Adrenal gland (tissue), 12 donors: Measurements from ENCODE around the gene SPATA31D3. TPM values are rescaled to one million over a fixed set of nuclear protein-coding genes. Genes with fewer than 3 reads are reported as not detected.

Experiments used
- DNase-seq, 7 donors: peaks; one replicate each; pipeline ENCODE4 v3.0.0-alpha.2; 2019 to 2020
- H3K27ac ChIP-seq, 5 donors: fragments of 200-600 bp; sonication (generic) in 4 of 5; 1 replicate in 3 of 5; 2 replicates in 2 of 5; pipeline versions ENCODE4 v1.5.1 to v1.8.0; 2016 to 2020; ENCODE audit warnings: mild to moderate bottlenecking in 1 of 5
- H3K27me3 ChIP-seq: fragments of 200-600 bp; 2 replicates; pipeline ENCODE4 v1.8.0; 2021
- H3K36me3 ChIP-seq, 2 donors: fragments of 200-600 bp; replicated peaks in 1 of 2; 1 replicate in 1 of 2; 2 replicates in 1 of 2; pipeline versions ENCODE4 v1.5.1 to v1.8.0; 2018 to 2022
- H3K4me1 ChIP-seq, 2 donors: fragments of 200-600 bp; replicated peaks in 1 of 2; 1 replicate in 1 of 2; 2 replicates in 1 of 2; pipeline versions ENCODE4 v1.5.1 to v1.8.0; 2018 to 2021
- H3K4me3 ChIP-seq, 4 donors: fragments of 200-600 bp; sonication (generic) in 3 of 4; one replicate each; pipeline ENCODE4 v1.5.1; 2016 to 2018
- H3K9me3 ChIP-seq, 3 donors: fragments of 200-600 bp; sonication (generic) in 1 of 3; replicated peaks in 1 of 3; 1 replicate in 2 of 3; 2 replicates in 1 of 3; pipeline versions ENCODE4 v1.5.1 to v1.8.0; 2016 to 2021
- POLR2A ChIP-seq, 2 donors: fragments of 450-650 bp; IDR thresholded peaks; one replicate each; pipeline ENCODE4 v1.6.1; 2017; ENCODE audit warnings: antibody characterized with exemption in 2 of 2, mild to moderate bottlenecking in 2 of 2, moderate library complexity in 1 of 2
- WGBS, 4 donors: extraction: QIAGEN DNeasy Blood & Tissue Kit in 2 of 4; methylation state at CpG; one replicate each; pipeline versions ENCODE4 v1.1.5 to v1.1.7; 2013 to 2017; 5-methylcytosine and 5-hydroxymethylcytosine counted together
- intact Hi-C, 2 donors: fragments of 100-400 bp; cut with DNase I; formaldehyde crosslinking; loops; one replicate each; pipeline versions ENCODE4 v1.14.1 to v1.15.0; 2022 to 2023
- polyA plus RNA-seq, 3 donors: library from polyadenylated mRNA; stranded (reverse); fragments of 200-250 nt in 2 of 3; fragments of 350-450 nt in 1 of 3; fragmentation: Illumina TruSeq in 1 of 3; extraction: RNeasy Lipid Tissue Mini Kit (QIAGEN cat#74804) in 1 of 3; gene quantifications; one replicate each; pipeline ENCODE4 v1.2.3, GENCODE V29; 2013 to 2014
- total RNA-seq, 9 donors: library from RNA; depleted of rRNA in 4 of 9; stranded (reverse); fragments of >200 nt in 4 of 9; fragments of 120-200 nt in 1 of 9; fragmentation: NEBNext Ultra II Directional in 1 of 9; extraction: Animal tissue kit (Norgen Biotek cat#: 25700) in 1 of 9; gene quantifications; one replicate each; pipeline versions ENCODE4 v1.1.0 to v1.2.4, GENCODE V29; 2013 to 2023
- TF ChIP-seq, protein P1 (sequence below), 6 experiments: fragments of 450-650 bp in 4 of 6; fragments of 200-600 bp in 2 of 6; sonication (generic) in 1 of 6; IDR thresholded peaks; 1 replicate in 5 of 6; 2 replicates in 1 of 6; pipeline versions ENCODE4 v1.5.1 to v1.8.0; 2016 to 2021; ENCODE audit warnings: antibody characterized with exemption in 6 of 6, mild to moderate bottlenecking in 2 of 6, moderate library complexity in 1 of 6
- donor health status: healthy with polysubstance abuse.
- donor health status: Bipolar disorder and iron deficiency.
- donor health status: DM: yes; HTN: yes; CAD: no.
- donor health status: DM: no; HTN: no; CAD: no.
- donor health status: DM: no; HTN: no; CAD: no.
- donor health status: DM: yes; HTN: yes; CAD: no.

SPATA31D3 gene
- total and polyA plus RNA-seq, 12 donors = 0.08 TPM; not detected in 11

DNA sequence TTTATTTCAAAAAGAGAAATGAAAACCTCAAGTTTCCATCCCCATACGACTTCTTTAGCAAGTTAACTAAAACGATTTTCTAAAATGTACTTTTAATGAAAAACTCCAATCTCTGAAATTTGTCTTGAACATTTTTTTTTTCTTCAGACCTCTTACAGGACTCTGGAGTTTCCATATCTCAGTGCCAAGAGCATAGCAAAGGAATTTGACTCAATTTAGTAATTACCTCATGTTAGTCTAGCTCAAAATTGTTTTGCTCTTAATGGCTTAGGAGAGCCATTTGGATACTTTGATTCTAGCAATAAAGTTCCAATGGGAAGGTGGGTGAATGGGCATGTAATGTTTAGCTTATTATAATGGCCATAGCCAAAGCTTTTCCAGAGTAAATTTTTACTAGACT is 41.1 kb upstream of the SPATA31D3 start:
- Histone ChIP-seq H3K9me3 (no peaks in the 10 kb centered on the region), H3K27ac (no peak overlapping the region), H3K4me1 (no peaks in the 10 kb centered on the region), H3K27me3 (no peaks in the 10 kb centered on the region), H3K4me3 (no peak overlapping the region), H3K36me3 (no peaks in the 10 kb centered on the region)
- intact Hi-C loops = no loop called here
- no peak for DNase-seq
- 73 to 91% (median 75%) methylated on average over 2 of the region's 2 CpGs for WGBS, 4 donors
- TF ChIP-seq, protein P1, sequence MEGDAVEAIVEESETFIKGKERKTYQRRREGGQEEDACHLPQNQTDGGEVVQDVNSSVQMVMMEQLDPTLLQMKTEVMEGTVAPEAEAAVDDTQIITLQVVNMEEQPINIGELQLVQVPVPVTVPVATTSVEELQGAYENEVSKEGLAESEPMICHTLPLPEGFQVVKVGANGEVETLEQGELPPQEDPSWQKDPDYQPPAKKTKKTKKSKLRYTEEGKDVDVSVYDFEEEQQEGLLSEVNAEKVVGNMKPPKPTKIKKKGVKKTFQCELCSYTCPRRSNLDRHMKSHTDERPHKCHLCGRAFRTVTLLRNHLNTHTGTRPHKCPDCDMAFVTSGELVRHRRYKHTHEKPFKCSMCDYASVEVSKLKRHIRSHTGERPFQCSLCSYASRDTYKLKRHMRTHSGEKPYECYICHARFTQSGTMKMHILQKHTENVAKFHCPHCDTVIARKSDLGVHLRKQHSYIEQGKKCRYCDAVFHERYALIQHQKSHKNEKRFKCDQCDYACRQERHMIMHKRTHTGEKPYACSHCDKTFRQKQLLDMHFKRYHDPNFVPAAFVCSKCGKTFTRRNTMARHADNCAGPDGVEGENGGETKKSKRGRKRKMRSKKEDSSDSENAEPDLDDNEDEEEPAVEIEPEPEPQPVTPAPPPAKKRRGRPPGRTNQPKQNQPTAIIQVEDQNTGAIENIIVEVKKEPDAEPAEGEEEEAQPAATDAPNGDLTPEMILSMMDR (IDR thresholded peaks at IDR 0.05) = no peak
- no peak for TF ChIP-seq POLR2A (IDR thresholded peaks at IDR 0.05)

DNA sequence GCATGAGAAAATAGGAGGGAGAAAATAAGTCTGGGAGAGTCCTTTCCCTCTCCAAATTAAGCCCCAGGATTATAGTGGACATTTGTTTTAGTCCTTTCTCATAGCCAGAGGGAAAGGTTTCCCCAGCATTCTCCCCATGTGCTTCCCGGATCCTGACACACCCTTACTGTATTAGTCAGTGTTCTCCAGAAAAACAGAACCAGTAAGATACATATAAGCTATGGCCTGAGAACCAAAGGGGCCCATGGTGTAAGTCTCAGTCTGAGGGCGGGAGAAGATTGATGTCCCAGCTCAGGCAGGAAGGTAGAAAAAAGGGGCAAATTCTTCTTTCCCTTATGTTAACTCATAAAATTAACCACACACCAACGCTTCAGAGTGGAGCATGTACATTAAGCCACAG is 40.7 kb upstream of the SPATA31D3 start:
- no peak overlapping the region for H3K4me3 ChIP-seq
- 76 to 85% (median 81%) methylated on average over 3 of the region's 3 CpGs for WGBS, 4 donors
- intact Hi-C loops = no loop called here
- H3K27ac ChIP-seq = no peak overlapping the region
- no peak for DNase-seq
- TF ChIP-seq POLR2A (IDR thresholded peaks at IDR 0.05) = no peak
- TF ChIP-seq, protein P1 (IDR thresholded peaks at IDR 0.05) = no peak
- H3K9me3 ChIP-seq = no peaks in the 10 kb centered on the region
- H3K4me1 ChIP-seq = no peaks in the 10 kb centered on the region
- no peaks in the 10 kb centered on the region for H3K27me3 ChIP-seq
- H3K36me3 ChIP-seq = no peaks in the 10 kb centered on the region

DNA sequence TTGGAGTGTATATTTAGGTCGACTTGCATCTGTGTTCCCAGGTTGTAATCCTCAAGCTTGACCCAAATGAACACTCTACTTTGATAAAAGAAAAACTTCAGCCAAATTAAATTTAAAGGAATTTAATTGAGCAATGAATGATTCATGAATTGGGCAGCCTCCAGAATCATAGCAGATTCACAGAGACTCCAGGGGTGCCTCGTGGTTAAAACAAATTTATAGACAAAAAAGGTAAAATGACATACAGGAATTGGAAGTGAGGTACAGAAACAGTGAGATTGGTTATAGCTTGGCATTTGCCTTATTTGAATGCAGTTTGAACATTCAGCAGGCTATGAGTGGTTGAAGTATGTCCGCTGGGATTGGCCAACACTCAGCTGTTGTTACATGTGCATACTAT is 36.6 kb upstream of the SPATA31D3 start:
- Histone ChIP-seq H3K9me3 (no peaks in the 10 kb centered on the region), H3K36me3 (no peaks in the 10 kb centered on the region), H3K27me3 (no peaks in the 10 kb centered on the region), H3K27ac (no peak overlapping the region), H3K4me1 (no peaks in the 10 kb centered on the region), H3K4me3 (no peak overlapping the region)
- 47 to 56% (median 52%) methylated on average over 3 of the region's 3 CpGs for WGBS, 4 donors
- DNase-seq = peak in 2 of 7 donors; percentile 5 to 22
- intact Hi-C loops = no loop called here
- TF ChIP-seq, protein P1 (IDR thresholded peaks at IDR 0.05) = no peak
- TF ChIP-seq POLR2A (IDR thresholded peaks at IDR 0.05) = no peak

DNA sequence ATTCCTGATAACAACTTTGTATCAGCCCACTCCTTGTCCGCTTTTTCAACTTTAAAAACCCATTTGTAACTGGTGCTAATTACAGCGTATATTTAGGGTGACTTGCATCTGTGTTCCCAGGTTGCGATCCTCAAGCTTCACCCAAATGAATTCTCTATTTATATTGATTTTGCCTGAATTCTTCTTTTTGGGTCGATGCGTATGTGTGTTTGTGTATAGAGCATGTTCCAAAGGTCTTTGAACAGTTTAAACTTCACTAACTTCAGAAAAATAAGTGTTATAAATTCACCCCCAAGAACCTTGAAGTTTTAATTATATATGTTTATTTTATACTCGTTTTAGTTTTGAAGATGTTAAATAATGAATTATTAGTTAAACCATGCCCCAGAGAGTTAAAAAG is 31.2 kb upstream of the SPATA31D3 start:
- intact Hi-C loops = no loop called here
- DNase-seq = no peak
- WGBS, 4 donors = 82 to 92% (median 90%) methylated on average over 6 of the region's 6 CpGs

More for the DNA sequence above, 31.2 kb upstream of the SPATA31D3 start:
- H3K9me3 ChIP-seq = no peaks in the 10 kb centered on the region
- H3K4me1 ChIP-seq = no peaks in the 10 kb centered on the region
- no peak overlapping the region for H3K4me3 ChIP-seq
- TF ChIP-seq, protein P1 (IDR thresholded peaks at IDR 0.05) = no peak
- TF ChIP-seq POLR2A (IDR thresholded peaks at IDR 0.05) = no peak
- H3K27me3 ChIP-seq = no peaks in the 10 kb centered on the region
- no peaks in the 10 kb centered on the region for H3K36me3 ChIP-seq
- H3K27ac ChIP-seq = no peak overlapping the region
